NCI-H1930 (cell line): Measurements from ENCODE around the gene ANKRD13C.
A peak's percentile ranks its signal among the peaks of the same experiment; 100 is the strongest.
"Not testable (repeated sequence)": the region's sequence is repeated elsewhere in the genome, so short reads cannot be mapped to it uniquely, and the experiment has no call there.

Source experiments
- DNase-seq, 2 experiments: peaks; one replicate each; lab custom pipeline; 2025; lab: John Stamatoyannopoulos, UW

The ANKRD13C gene

GRCh38 chr1:70354332-70355110 is at the start of gene ANKRD13C:
Gene ANKRD13C (minus strand): TSS chr1:70354722. CDS start chr1:70354408, 314 bp downstream.
- DNase-seq, result peak; percentile 89 to 93

GRCh38 chr1:70403759-70404158 is 49.2 kb upstream of the ANKRD13C start:
- DNase-seq, result no peak

- DNase-seq, result no peak
These were observed 47.5 kb upstream of the ANKRD13C start for GRCh38 chr1:70401974-70402373.

- DNase-seq, result no peak
These were observed 45.8 kb upstream of the ANKRD13C start for GRCh38 chr1:70400335-70400734.

GRCh38 chr1:70397013-70397412 is 42.5 kb upstream of the ANKRD13C start:
- no peak for DNase-seq

GRCh38 chr1:70396607-70397006 is 42.1 kb upstream of the ANKRD13C start:
- DNase-seq, result no peak

GRCh38 chr1:70392626-70393025 is 38.1 kb upstream of the ANKRD13C start:
- DNase-seq, result no peak

GRCh38 chr1:70387507-70387906 is 33.0 kb upstream of the ANKRD13C start:
- no peak for DNase-seq

GRCh38 chr1:70386121-70386520 is 31.6 kb upstream of the ANKRD13C start:
- DNase-seq, result no peak

- no peak for DNase-seq
These were observed 31.0 kb upstream of the ANKRD13C start for GRCh38 chr1:70385477-70385876.

GRCh38 chr1:70384542-70384941 is 30.0 kb upstream of the ANKRD13C start:
- no peak for DNase-seq

- no peak for DNase-seq
These were observed 29.0 kb upstream of the ANKRD13C start for GRCh38 chr1:70383483-70383882.

- DNase-seq, result no peak
These were observed 28.2 kb upstream of the ANKRD13C start for GRCh38 chr1:70382682-70383081.

GRCh38 chr1:70376196-70376595 is 21.7 kb upstream of the ANKRD13C start:
- no peak for DNase-seq

GRCh38 chr1:70373580-70373979 is 19.1 kb upstream of the ANKRD13C start:
- DNase-seq, result not testable (repeated sequence)

GRCh38 chr1:70372426-70372825 is 17.9 kb upstream of the ANKRD13C start:
- no peak for DNase-seq

GRCh38 chr1:70371586-70371985 is 17.1 kb upstream of the ANKRD13C start:
- DNase-seq, result not testable (repeated sequence)

GRCh38 chr1:70367397-70367796 is 12.9 kb upstream of the ANKRD13C start:
- DNase-seq, result not testable (repeated sequence)

GRCh38 chr1:70366997-70367396 is 12.5 kb upstream of the ANKRD13C start:
- DNase-seq, result not testable (repeated sequence)

- DNase-seq, result not testable (repeated sequence)
These were observed 12.0 kb upstream of the ANKRD13C start for GRCh38 chr1:70366425-70366952.

- no peak for DNase-seq
These were observed 9.9 kb upstream of the ANKRD13C start for GRCh38 chr1:70364439-70364838.

- DNase-seq, result no peak
These were observed 7.3 kb upstream of the ANKRD13C start for GRCh38 chr1:70361727-70362398.

- no peak for DNase-seq
These were observed 5.8 kb upstream of the ANKRD13C start for GRCh38 chr1:70360321-70360720.
